HG03558 (cell line): Measurements from ENCODE around the gene MYO10.

Source experiments
- ATAC-seq: cut with Tn5 transposase; IDR thresholded peaks from one replicate; pipeline ENCODE4 v1.9.1; 2021; ENCODE audit warnings: moderate number of reproducible peaks; ENCODE audit not compliant: unreplicated experiment; ENCODE audit errors: extremely low read depth

Gene MYO10

GRCh38 chr5:16918891-16919671, 17.0 kb downstream of the MYO10 start:
- no peak for ATAC-seq

DNA sequence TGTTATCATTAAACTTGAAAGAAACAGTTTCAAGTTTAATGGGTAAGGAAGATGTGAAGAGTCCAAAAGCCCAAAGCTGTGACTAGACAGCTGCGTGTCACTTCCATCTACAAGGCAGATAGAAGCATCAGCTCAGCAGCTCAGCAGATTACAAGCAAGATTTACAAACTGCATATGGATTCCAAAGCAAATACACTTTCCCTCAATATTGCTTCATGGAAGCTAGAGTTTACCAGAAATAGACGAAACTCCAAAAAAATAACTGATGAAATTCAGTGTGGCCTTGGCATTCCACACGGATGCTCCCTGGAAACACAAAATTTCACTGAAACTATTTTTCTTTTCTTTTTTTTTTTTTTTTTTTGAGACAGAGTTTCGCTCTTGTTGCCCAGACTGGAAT, 17.9 kb downstream of the MYO10 start:
- ATAC-seq, result no peak

- no peak for ATAC-seq
Observed at GRCh38 chr5:16916262-16916878, 19.7 kb downstream of the MYO10 start.

DNA sequence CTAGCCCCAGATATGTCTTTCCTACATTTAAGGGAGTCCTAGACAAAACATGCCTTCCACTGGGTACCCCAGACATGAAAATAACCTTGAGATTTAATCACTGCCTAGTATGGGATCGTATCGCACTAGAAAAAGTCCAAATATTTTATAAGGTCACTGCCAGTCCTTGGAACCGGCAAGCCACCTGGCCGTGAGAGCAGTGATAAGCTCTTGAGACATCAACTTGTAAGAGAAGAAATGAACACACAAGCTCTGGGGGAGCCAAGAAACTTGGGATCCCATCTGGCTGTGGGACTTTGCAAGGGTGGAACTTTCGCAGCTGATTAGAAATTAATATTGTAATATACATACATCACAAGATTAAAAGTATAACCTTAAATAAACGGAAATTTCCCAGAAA, 21.5 kb downstream of the MYO10 start:
- ATAC-seq, result no peak

GRCh38 chr5:16914108-16914435, 22.0 kb downstream of the MYO10 start:
- ATAC-seq, result no peak

DNA sequence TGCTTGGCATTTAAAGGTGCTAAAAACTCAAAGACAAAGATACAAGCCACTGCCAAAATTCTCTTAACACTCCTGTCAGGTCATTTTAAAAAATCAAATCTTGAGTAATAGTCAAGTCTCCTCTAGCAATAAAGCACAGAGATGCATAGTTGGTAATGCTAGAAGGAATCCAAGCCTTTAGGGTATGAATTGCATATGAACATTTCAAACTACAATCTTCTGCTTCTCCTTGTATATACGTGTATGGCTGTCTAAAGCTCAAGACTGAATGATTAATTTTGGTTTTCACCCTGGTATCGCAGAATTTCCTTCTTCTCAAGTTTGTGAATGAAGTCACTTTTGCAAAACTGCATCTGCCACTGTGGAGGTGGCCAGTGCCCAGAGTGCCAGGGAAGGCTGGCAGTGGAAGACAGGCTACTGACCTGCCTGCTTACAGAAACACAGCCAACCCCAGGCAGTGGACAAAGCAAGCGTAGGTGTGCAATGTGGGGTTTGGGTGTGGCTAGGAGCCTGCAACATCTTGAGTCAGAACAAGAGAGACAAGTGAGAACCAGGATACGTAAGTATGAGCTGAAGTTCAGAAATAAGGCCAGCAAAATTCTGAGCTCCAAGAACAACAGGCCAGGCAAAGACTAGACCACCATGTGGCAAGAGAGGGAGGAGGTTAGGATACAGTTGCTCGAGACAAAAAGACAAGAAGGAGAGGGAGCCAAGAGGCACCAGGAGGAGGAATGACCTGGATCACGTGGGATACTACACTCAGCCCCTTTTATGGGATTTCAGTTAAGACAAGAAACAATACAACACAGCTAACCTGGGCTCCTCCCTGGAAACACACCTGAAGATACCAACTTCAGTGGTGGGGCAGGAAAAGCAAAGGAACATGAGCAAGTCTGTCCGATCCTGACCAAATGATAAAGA, 22.6 kb downstream of the MYO10 start:
- no peak for ATAC-seq

- ATAC-seq, result no peak
Observed at GRCh38 chr5:16912080-16912479, 24.0 kb downstream of the MYO10 start.

DNA sequence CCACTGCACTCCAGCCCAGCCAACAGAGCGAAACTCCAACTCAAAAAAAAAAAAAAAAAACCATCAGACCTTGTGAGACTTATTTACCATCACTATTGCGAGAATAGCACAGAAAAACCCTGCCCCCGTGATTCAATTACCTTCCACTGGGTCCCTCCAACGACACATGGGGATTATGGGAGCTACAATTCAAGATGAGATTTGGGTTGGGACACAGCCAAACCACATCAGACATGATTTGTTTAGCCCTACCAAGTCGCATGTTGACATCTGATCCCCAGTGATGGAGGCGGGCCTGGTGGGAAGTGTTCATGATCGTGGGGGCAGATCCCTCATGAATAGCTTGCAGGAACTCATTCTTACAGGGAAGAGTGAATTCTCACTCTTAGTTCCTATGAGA, 26.6 kb downstream of the MYO10 start:
- no peak for ATAC-seq

DNA sequence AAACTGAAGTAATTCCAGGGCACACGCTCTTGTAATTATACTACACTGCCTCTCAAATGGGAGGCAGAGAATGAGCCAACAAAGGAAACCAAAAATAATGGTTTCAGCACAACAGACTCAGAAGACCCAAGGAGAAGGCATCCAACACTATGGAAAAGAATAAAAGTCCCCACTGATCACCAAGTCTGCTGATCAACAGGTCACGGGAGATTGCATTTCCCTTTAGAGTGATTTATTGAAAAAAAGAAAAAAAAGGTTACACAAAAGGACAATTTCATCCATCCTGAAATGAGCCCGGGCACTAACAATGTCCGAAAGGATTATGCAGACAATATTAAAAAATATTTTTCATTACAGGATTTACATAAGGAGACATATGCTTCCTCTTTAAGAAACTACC, 28.8 kb downstream of the MYO10 start:
- ATAC-seq, result no peak

GRCh38 chr5:16906255-16906654, 29.8 kb downstream of the MYO10 start:
- ATAC-seq, result no peak

GRCh38 chr5:16903480-16904300, 32.4 kb downstream of the MYO10 start:
- ATAC-seq, result no peak

DNA sequence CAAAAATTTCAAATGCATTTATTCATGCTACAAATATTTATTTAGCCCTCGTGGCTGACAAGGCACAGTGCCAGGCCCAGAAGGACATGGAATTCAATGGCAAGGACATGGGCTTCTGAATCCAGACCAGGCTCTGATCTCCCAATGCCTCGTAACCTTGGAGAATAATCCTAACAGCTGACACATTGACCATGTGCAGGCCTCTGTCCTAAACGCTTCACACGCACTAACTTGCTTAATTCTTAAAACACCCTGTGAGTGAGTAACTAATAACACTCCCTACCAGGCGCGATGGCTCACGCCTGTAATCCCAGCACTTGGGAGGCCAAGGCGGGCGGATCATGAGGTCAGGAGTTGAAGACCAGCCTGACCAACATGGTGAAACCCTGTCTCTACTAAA, 33.2 kb downstream of the MYO10 start:
- no peak for ATAC-seq

GRCh38 chr5:16901021-16901644, 35.0 kb downstream of the MYO10 start:
- ATAC-seq, result no peak

DNA sequence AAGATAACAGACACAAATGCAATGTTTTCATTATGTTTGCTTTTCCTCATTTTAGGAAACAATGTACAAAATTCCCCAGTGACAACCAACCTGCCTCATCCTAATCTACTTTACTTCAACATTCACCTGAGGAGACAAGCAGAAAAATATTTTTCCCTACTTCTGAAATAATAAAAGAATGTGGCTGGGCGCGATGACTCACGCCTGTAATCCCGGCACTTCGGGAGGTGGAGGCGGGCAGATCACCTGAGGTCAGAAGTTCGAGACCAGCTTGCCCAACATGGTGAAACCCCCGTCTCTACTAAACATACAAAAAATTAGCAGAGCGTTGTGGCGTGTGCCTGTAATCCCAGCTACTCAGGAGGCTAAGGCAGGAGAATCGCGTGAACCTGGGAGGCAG, 36.9 kb downstream of the MYO10 start:
- no peak for ATAC-seq

GRCh38 chr5:16897800-16898199, 38.3 kb downstream of the MYO10 start:
- ATAC-seq, result no peak

- ATAC-seq, result no peak
Observed at GRCh38 chr5:16897284-16897704, 38.8 kb downstream of the MYO10 start.

- ATAC-seq, result no peak
Observed at GRCh38 chr5:16896767-16897166, 39.3 kb downstream of the MYO10 start.

DNA sequence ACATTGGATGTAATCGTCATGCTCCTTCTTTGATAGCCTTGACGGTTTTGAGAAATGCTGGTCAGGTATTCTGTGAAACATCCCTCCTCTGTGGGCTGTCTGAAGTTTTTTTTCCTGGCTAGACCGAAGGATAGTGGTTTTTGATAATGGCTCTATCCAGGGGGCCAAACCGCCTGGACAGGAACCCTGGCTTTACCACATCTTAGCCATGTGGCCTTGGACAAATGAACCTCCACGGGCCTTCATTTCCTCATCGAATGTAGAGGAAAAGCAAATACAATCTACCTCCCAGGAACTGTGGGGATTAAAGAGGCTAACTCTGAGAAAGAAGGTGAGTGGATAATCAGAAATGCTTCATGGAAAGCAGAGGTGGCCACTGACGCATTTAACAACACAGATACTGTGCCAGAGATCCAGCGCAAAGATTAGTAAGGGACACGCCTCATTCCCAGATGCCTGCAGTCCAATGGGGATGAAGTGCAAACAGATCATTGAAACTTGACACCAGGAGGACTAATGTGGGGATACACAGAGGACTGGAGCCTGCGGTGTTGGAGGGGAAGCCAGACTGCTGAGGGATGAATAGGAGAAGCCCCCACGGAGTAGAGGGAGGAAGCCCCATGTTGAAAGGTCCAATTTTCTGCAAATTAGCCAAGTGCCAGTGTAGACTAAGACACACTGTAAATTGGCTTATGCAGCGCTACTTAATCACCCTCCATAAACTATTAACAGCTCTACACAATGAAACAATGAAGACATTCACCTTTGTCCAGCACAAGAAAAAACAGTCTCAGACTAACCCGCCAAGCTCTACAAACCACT, 41.6 kb downstream of the MYO10 start:
- no peak for ATAC-seq

DNA sequence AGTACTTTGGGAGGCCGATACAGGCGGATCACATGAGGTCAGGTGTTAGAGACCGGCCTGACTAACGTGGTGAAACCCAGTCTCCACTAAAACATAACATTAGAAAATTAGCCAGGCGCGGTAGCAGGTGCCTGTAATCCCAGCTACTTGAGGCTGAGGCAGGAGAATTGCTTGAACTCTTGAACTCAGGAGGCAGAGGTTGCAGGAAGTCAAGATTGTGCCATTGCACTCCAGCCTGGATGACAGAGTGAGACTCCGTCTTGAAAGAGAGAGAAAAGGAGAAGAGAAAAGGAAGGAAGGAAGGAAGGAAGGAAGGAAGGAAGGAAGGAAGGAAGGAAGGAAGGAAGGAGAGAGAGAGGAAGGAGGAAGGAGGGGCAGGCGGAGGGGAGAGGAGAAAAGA, 45.1 kb downstream of the MYO10 start:
- ATAC-seq, result no peak
